ENCODE measurements around the gene METAP2. TPM values are rescaled to one million over a fixed set of nuclear protein-coding genes. Genes with fewer than 3 reads are reported as not detected.

METAP2 gene
- total RNA-seq, 4 donors from 2014 or later = 50.3 to 124 (median 66.3) TPM

DNA sequence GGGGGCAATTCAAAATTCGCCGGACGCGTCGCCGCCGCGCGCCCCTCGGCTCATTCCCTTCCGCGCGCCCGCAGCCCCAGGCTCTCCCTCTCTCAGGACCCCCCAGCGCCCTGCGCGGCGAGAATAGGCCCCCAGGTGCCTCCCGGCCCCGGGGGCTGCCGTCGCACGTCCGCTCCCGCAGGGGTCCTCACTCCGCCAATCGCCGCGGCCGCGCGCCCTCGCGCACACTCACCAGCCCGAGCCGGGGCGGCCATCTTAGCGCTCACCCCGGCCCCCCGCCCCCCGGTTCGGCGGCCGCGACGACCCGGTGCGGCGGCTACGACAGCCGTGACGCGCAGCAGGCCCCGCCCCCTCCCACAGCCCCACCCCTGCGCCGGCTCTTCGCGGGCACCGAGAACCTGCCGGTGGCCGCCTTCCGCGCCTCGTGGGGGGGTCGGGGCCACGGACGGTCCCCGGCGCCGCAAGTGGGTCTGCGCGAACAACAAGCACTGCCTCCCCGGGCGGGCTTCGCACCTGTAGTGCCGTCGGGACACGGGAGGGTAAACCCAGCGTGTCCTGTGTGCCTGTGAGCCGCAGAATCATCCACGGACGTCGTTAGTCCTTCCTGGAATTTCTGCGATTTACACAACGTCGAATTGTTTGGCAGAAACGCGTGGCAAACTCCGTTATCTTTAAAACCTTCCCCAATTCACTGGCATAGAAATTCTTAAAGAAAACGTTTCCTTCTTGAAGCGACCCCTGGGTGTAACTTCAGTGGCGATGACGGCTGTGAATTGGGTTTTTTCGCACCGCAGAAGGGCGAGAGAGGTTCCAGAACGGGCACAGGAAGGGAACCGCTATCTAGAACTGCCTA, 74.8 kb downstream of the METAP2 start:
- ATAC-seq (ENCODE audit: low FRiP score) (peak; percentile 88), DNase-seq (ENCODE audit: low spot score) (no peak)
- TF ChIP-seq, protein P1, sequence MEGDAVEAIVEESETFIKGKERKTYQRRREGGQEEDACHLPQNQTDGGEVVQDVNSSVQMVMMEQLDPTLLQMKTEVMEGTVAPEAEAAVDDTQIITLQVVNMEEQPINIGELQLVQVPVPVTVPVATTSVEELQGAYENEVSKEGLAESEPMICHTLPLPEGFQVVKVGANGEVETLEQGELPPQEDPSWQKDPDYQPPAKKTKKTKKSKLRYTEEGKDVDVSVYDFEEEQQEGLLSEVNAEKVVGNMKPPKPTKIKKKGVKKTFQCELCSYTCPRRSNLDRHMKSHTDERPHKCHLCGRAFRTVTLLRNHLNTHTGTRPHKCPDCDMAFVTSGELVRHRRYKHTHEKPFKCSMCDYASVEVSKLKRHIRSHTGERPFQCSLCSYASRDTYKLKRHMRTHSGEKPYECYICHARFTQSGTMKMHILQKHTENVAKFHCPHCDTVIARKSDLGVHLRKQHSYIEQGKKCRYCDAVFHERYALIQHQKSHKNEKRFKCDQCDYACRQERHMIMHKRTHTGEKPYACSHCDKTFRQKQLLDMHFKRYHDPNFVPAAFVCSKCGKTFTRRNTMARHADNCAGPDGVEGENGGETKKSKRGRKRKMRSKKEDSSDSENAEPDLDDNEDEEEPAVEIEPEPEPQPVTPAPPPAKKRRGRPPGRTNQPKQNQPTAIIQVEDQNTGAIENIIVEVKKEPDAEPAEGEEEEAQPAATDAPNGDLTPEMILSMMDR (IDR thresholded peaks at IDR 0.05) = no peak

DNA sequence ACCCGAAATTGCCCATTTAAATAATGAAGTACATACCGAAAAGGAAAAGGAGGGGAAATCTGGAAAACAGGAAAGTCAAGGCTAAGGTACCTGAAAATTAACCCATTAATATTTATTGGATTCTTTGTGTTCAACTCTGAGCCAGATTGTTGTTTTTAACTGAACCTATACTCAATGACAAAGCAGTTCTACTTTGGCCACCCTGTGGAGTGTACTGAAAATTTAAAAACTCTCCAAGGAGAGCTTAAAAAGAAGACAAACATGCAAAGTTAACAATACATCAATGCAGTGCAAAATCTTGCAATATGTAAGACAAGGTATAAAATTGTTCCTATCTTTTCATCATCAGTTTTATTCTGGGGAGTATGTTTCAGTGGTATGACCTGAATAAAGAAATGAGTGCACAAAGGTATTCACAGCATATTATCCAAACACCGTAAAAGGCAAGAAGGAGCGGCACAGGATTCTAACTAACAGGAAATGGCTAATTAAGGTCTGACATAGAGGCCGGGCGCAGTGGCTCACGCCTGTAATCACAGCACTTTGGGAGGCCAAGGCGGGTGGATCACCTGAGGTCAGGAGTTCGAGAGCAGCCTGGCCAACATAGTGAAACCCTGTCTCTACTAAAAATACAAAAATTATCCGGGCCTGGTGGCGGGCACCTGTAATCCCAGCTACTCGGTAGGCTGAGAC, 75.6 kb downstream of the METAP2 start:
- DNase-seq (ENCODE audit: low spot score) (no peak), ATAC-seq (ENCODE audit: low FRiP score) (no peak)
- TF ChIP-seq, protein P1 (IDR thresholded peaks at IDR 0.05) = no peak

DNA sequence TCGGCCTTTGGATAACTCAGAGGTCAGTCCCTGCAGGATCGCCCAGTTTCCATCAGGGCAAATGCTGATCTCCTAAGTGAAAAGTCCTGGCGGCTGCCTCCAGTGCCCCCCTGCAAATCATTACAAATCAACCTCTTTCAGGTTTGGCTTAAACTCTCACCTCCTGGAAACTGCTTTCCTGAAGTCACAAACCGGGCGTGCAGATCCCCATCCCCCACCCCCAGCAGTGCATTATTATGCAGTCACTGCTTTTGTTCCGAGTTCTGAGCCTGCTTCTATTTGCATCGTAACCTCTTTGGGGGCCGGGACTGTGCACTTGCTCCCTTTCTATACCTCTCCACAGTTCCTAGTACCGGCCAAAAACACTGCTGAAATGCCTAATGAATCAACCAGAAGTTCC, 77.4 kb downstream of the METAP2 start, which contains the start of gene USP44:
TSS of gene USP44 (minus strand) at position 172 of the 400 bp plus-strand sequence. CDS start 17,220 bp downstream, outside the sequence.
- TF ChIP-seq, protein P1 (IDR thresholded peaks at IDR 0.05) = no peak
- no peak for DNase-seq (ENCODE audit: low spot score)
- ATAC-seq (ENCODE audit: low FRiP score) = no peak

DNA sequence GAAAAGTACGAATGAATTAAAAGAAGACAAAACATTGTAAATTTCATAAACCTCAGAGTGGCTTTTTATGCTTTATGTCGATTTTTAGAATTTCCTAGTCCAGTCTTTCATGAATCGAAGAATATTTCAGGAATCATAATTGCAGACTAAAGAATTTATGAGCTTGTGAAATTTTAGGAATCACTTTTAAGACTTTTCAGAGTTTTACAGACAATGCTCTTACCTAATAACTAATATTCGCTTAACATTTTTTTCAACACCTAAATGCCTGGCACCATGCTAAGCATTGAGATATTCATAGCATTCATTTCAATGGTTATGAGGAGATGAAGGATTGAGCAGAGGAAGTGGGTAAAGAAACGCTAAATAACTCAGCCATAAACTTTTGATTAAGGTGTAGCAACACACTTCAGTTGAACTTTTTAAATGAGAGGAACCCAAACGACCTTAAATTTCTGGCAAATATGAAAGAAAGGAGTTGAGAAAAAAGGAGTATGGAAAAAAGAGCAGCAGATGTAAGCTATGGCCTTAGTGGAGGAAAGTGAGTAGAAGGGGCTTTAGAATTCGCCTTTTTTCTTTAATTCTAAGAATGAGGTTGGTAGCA, 78.1 kb downstream of the METAP2 start:
- ATAC-seq (ENCODE audit: low FRiP score) = no peak
- TF ChIP-seq, protein P1 (IDR thresholded peaks at IDR 0.05) = no peak
- DNase-seq (ENCODE audit: low spot score) = no peak

DNA sequence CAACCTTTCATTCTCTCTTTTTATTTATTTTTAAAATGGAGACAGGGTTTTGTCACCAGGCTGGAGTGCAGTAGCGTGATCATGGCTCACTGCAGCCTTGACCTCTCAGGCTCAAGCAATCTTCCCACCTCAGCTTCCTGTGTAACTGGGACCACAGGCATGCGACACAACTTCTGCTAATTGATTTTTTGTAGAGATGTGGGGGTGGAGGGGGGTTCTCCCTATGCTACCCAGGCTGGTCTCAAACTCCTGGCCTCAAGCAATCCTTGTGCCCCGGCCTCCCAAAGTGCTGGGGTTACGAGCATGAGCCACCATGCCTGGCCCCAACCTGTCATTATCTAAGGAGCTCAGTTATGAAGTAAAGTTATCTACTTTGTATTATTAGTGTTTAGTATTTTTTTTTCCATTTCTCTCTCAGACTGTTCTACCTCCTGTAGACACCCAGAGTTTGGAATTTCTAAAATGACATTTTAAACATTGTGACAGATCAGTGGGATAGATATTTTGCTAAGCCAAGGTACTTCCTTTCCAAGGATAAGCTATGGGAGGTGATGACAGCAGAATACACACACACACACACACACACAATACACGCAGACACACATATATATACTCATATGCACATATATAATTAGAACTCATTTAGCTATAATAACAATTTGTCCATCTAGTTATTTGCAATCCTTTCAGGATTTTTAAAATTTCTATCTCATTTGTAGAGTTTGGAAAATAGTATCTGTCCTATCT, 79.4 kb downstream of the METAP2 start:
- TF ChIP-seq, protein P1 (IDR thresholded peaks at IDR 0.05) = no peak
- DNase-seq (ENCODE audit: low spot score) = no peak
- no peak for ATAC-seq (ENCODE audit: low FRiP score)

- DNase-seq (ENCODE audit: low spot score) (no peak), ATAC-seq (ENCODE audit: low FRiP score) (no peak)
- TF ChIP-seq, protein P1 (IDR thresholded peaks at IDR 0.05) = no peak
Measured at GRCh38 chr12:95554532-95555071, 80.7 kb downstream of the METAP2 start.

Measured in omental fat pad (tissue), 4 donors.